NT2/D1 (cell line): ENCODE results near the gene POGLUT3.

Source experiments
- DNase-seq: peaks from one replicate; pipeline ENCODE4 v3.0.0-alpha.2; 2011; ENCODE audit warnings: low read depth, low spot score
- H3K27me3 ChIP-seq: 2 replicates; pipeline ENCODE4 v1.6.0; 2011; ENCODE audit warnings: mild to moderate bottlenecking; ENCODE audit not compliant: insufficient read length, insufficient read depth
- H3K36me3 ChIP-seq: 2 replicates; pipeline ENCODE4 v1.6.1; 2011; ENCODE audit warnings: mild to moderate bottlenecking, low read length, mixed read lengths; ENCODE audit not compliant: insufficient read depth, insufficient read length
- H3K4me1 ChIP-seq: 2 replicates; pipeline ENCODE4 v1.5.1; 2011; ENCODE audit not compliant: insufficient read depth, insufficient read length
- H3K4me3 ChIP-seq: 2 replicates; pipeline ENCODE4 v1.5.1; 2011; ENCODE audit warnings: low read depth; ENCODE audit not compliant: insufficient read length
- H3K9ac ChIP-seq: 2 replicates; pipeline ENCODE4 v1.6.0; 2011; ENCODE audit warnings: low read depth; ENCODE audit not compliant: insufficient read length
- H3K9me3 ChIP-seq: 2 replicates; pipeline ENCODE4 v1.5.1; 2011; ENCODE audit warnings: mild to moderate bottlenecking, low read length; ENCODE audit not compliant: insufficient read depth
- SUZ12 ChIP-seq: IDR thresholded peaks from 2 replicates; pipeline ENCODE4 v1.6.1; 2011; ENCODE audit not compliant: insufficient read length, insufficient read depth; ENCODE audit errors: extremely low read depth
- YY1 ChIP-seq: IDR thresholded peaks from 2 replicates; pipeline ENCODE4 v1.6.1; 2011; ENCODE audit not compliant: insufficient read length, insufficient read depth
- ZNF274 ChIP-seq: IDR thresholded peaks from 2 replicates; pipeline ENCODE4 v1.6.1; 2011; ENCODE audit warnings: mild to moderate bottlenecking, low read depth, low read length

The POGLUT3 gene

GRCh38 chr11:108466405-108466804 lies 31.8 kb downstream of the POGLUT3 start:
- Histone ChIP-seq H3K36me3 (no peaks in the 10 kb centered on the region), H3K27me3 (no peaks in the 10 kb centered on the region), H3K4me1 (no peaks in the 10 kb centered on the region), H3K9ac (no peak overlapping the region), H3K4me3 (peak overlapping the region; percentile 76), H3K9me3 (no peaks in the 10 kb centered on the region)
- no peak for DNase-seq
- no peak for TF ChIP-seq ZNF274
- TF ChIP-seq SUZ12: no peak
- TF ChIP-seq YY1: no peak

- no peak overlapping the region for H3K9ac ChIP-seq
- TF ChIP-seq ZNF274 (no peak), YY1 (no peak), SUZ12 (no peak)
- DNase-seq: no peak
- H3K4me1 ChIP-seq: no peaks in the 10 kb centered on the region
- no peak overlapping the region for H3K4me3 ChIP-seq
- no peaks in the 10 kb centered on the region for H3K36me3 ChIP-seq
- H3K27me3 ChIP-seq: no peaks in the 10 kb centered on the region
- peaks cover 11% of the 10 kb centered on the region; the same call in 1 of the 2 replicates for H3K9me3 ChIP-seq
Measured at GRCh38 chr11:108453207-108453835, 44.9 kb downstream of the POGLUT3 start.
